Thoracic aorta (tissue), 2 donors: Measurements from ENCODE around the gene PCDHA13. TPM values are rescaled to one million over a fixed set of nuclear protein-coding genes. Genes with fewer than 3 reads are reported as not detected.

Experiments
- ATAC-seq: fragments of 150-250 bp; one replicate; pipeline ENCODE4 v1.8.0; 2017; ENCODE audit warnings: low read depth; ENCODE audit not compliant: insufficient number of reproducible peaks, low FRiP score
- DNase-seq: peaks from one replicate; pipeline ENCODE4 v3.0.0-alpha.2; 2020; ENCODE audit warnings: low spot score
- H3K27ac ChIP-seq, 2 donors: fragments of 200-600 bp; sonication (generic); 1 replicate in 1 of 2; 2 replicates in 1 of 2; pipeline ENCODE4 v1.5.1; 2016; ENCODE audit warnings: mild to moderate bottlenecking in 2 of 2, moderate library complexity in 2 of 2
- H3K27me3 ChIP-seq: fragments of 200-600 bp; sonication (generic); replicated peaks from 2 replicates; pipeline ENCODE4 v1.6.0; 2016; ENCODE audit warnings: mild to moderate bottlenecking; ENCODE audit not compliant: insufficient read depth
- H3K36me3 ChIP-seq: fragments of 200-600 bp; sonication (generic); one replicate; pipeline ENCODE4 v1.5.1; 2016
- H3K4me1 ChIP-seq, 2 donors: fragments of 200-600 bp; sonication (generic); 1 replicate in 1 of 2; 2 replicates in 1 of 2; pipeline versions ENCODE4 v1.5.1 to v1.6.0; 2016; ENCODE audit warnings: low read depth in 2 of 2, mild to moderate bottlenecking in 1 of 2; ENCODE audit not compliant: control insufficient read depth in 1 of 2
- H3K4me3 ChIP-seq: fragments of 200-600 bp; sonication (generic); 2 replicates; pipeline ENCODE4 v1.5.1; 2016; ENCODE audit warnings: mild to moderate bottlenecking
- H3K9me3 ChIP-seq: fragments of 200-600 bp; sonication (generic); 2 replicates; pipeline ENCODE4 v1.5.1; 2016
- CTCF ChIP-seq: fragments of 200-600 bp; sonication (generic); IDR thresholded peaks from one replicate; pipeline ENCODE4 v1.5.1; 2019; ENCODE audit warnings: antibody characterized with exemption
- total RNA-seq, 2 donors: library from RNA; depleted of rRNA; stranded (reverse); fragments of >200 nt; gene quantifications; one replicate each; pipeline versions ENCODE4 v1.1.0 to v1.2.3, GENCODE V29; 2016

Gene PCDHA13
- total RNA-seq, 2 donors from 2014 or later, result 0.54 to 0.56 TPM

- no peak for ATAC-seq
- H3K27ac ChIP-seq, result no peak overlapping the region
- H3K4me3 ChIP-seq, result no peak overlapping the region
- TF ChIP-seq CTCF, result no peak
- no peaks in the 10 kb centered on the region for H3K9me3 ChIP-seq
- peaks cover 3 to 9% of the 10 kb centered on the region in 2 donors for H3K4me1 ChIP-seq
- no peaks in the 10 kb centered on the region for H3K27me3 ChIP-seq
- no peak for DNase-seq
- H3K36me3 ChIP-seq, result no peaks in the 10 kb centered on the region
Observed at GRCh38 chr5:140923601-140924000, 41.7 kb downstream of the PCDHA13 start.

GRCh38 chr5:140925806-140926442, 44.0 kb downstream of the PCDHA13 start, which contains the start of gene PCDHAC1:
TSS of gene PCDHAC1 (plus strand) at chr5:140926299. CDS start at chr5:140926893, 594 bp downstream.
- H3K9me3 ChIP-seq, result no peaks in the 10 kb centered on the region
- H3K27ac ChIP-seq, result no peak within 1 kb of the TSS
- H3K4me3 ChIP-seq, result peak within 1 kb of the TSS; percentile 76

GRCh38 chr5:140926443-140927227, 44.7 kb downstream of the PCDHA13 start:
- no peaks in the 10 kb centered on the region for H3K36me3 ChIP-seq
- H3K4me3 ChIP-seq, result peak overlapping the region; percentile 76
- H3K4me1 ChIP-seq, result peaks cover 3 to 9% of the 10 kb centered on the region in 2 donors
- DNase-seq, result no peak
- H3K9me3 ChIP-seq, result no peaks in the 10 kb centered on the region
- H3K27ac ChIP-seq, result no peak overlapping the region
- TF ChIP-seq CTCF, result peak; percentile 59
- ATAC-seq, result no peak
- no peaks in the 10 kb centered on the region for H3K27me3 ChIP-seq

More at GRCh38 chr5:140925806-140926442, 44.0 kb downstream of the PCDHA13 start, which contains the start of gene PCDHAC1:
- peaks cover 3 to 9% of the 10 kb centered on the region in 2 donors for H3K4me1 ChIP-seq
- no peak for TF ChIP-seq CTCF
- no peak for DNase-seq
- no peaks in the 10 kb centered on the region for H3K36me3 ChIP-seq
- ATAC-seq, result no peak
- no peaks in the 10 kb centered on the region for H3K27me3 ChIP-seq

GRCh38 chr5:140927228-140927573, 45.3 kb downstream of the PCDHA13 start:
- no peaks in the 10 kb centered on the region for H3K36me3 ChIP-seq
- no peak overlapping the region for H3K27ac ChIP-seq
- no peak for TF ChIP-seq CTCF
- ATAC-seq (no peak), DNase-seq (no peak)
- no peaks in the 10 kb centered on the region for H3K9me3 ChIP-seq
- peak overlapping the region; percentile 76 for H3K4me3 ChIP-seq
- H3K4me1 ChIP-seq, result peaks cover 3 to 9% of the 10 kb centered on the region in 2 donors
- no peaks in the 10 kb centered on the region for H3K27me3 ChIP-seq

Other genes starting within 250 kb of the PCDHA13 start
- 100 to 1,000 TPM in 1 of 2 donors, 10 to 100 TPM in 1; 96.6 to 235 TPM for gene CD14, start 248.9 kb upstream of the PCDHA13 start, total RNA-seq
- gene TMCO6, start 242.7 kb upstream of the PCDHA13 start, total RNA-seq, result 10 to 100 TPM; 11.4 to 13.5 TPM
- gene NDUFA2, start 234.5 kb upstream of the PCDHA13 start, total RNA-seq, result 10 to 100 TPM; 19.9 to 26.4 TPM
- gene IK, start 234.3 kb upstream of the PCDHA13 start, total RNA-seq, result 100 to 1,000 TPM in 1 of 2 donors, 10 to 100 TPM in 1; 95.3 to 108 TPM
- gene WDR55, start 217.2 kb upstream of the PCDHA13 start, total RNA-seq, result 10 to 100 TPM; 24.6 to 26.1 TPM
- gene DND1, start 208.5 kb upstream of the PCDHA13 start, total RNA-seq, result 1 to 10 TPM in 1 of 2 donors, under 1 TPM in 1; 0.54 to 1.8 TPM
- gene HARS1, start 190.8 kb upstream of the PCDHA13 start, total RNA-seq, result 10 to 100 TPM; 46.4 to 68.2 TPM
- 10 to 100 TPM; 26.0 to 69.0 TPM for gene HARS2, start 190.7 kb upstream of the PCDHA13 start, total RNA-seq
- 10 to 100 TPM; 32.0 to 50.4 TPM for gene ZMAT2, start 181.7 kb upstream of the PCDHA13 start, total RNA-seq
- gene PCDHA1, start 96.0 kb upstream of the PCDHA13 start, total RNA-seq, result not detected
- gene PCDHA2, start 87.3 kb upstream of the PCDHA13 start, total RNA-seq, result under 1 TPM in 1 of 2 donors, not detected in 1; 0.85 TPM
- 1 to 10 TPM in 1 of 2 donors, under 1 TPM in 1; 0.68 to 2.0 TPM for gene PCDHA3, start 81.1 kb upstream of the PCDHA13 start, total RNA-seq
- under 1 TPM; 0.78 to 0.81 TPM for gene PCDHA4, start 75.1 kb upstream of the PCDHA13 start, total RNA-seq
- under 1 TPM; 0.14 to 0.85 TPM for gene PCDHA5, start 60.5 kb upstream of the PCDHA13 start, total RNA-seq
- 1 to 10 TPM in 1 of 2 donors, under 1 TPM in 1; 0.14 to 5.2 TPM for gene PCDHA6, start 54.2 kb upstream of the PCDHA13 start, total RNA-seq
- gene PCDHA7, start 47.9 kb upstream of the PCDHA13 start, total RNA-seq, result under 1 TPM; 0.42 to 0.54 TPM
- under 1 TPM in 1 of 2 donors, not detected in 1; 0.14 TPM for gene PCDHA8, start 40.9 kb upstream of the PCDHA13 start, total RNA-seq
- gene PCDHA9, start 33.7 kb upstream of the PCDHA13 start, total RNA-seq, result 1 to 10 TPM in 1 of 2 donors, under 1 TPM in 1; 0.35 to 1.1 TPM
- gene PCDHA10, start 26.2 kb upstream of the PCDHA13 start, total RNA-seq, result under 1 TPM; 0.28 to 0.41 TPM
- under 1 TPM; 0.14 to 0.21 TPM for gene PCDHA11, start 13.2 kb upstream of the PCDHA13 start, total RNA-seq
- gene PCDHA12, start 6.8 kb upstream of the PCDHA13 start, total RNA-seq, result under 1 TPM; 0.21 to 0.68 TPM
- gene PCDHAC1, start 44.2 kb downstream of the PCDHA13 start, total RNA-seq, result 1 to 10 TPM in 1 of 2 donors, under 1 TPM in 1; 0.71 to 1.2 TPM
- gene PCDHAC2, start 84.4 kb downstream of the PCDHA13 start, total RNA-seq, result under 1 TPM in 1 of 2 donors, not detected in 1; 0.71 TPM
- not detected for gene PCDHB1, start 169.2 kb downstream of the PCDHA13 start, total RNA-seq
- 1 to 10 TPM; 2.3 to 4.6 TPM for gene PCDHB2, start 212.5 kb downstream of the PCDHA13 start, total RNA-seq
- 1 to 10 TPM; 2.3 to 3.7 TPM for gene PCDHB3, start 218.3 kb downstream of the PCDHA13 start, total RNA-seq
- gene PCDHB4, start 239.7 kb downstream of the PCDHA13 start, total RNA-seq, result 10 to 100 TPM in 1 of 2 donors, 1 to 10 TPM in 1; 2.8 to 14.5 TPM